SJSA1 (cell line): ENCODE data around the gene RPL41. TPM values are rescaled to one million over a fixed set of nuclear protein-coding genes. Genes with fewer than 3 reads are reported as not detected.
A peak's percentile ranks its signal among the peaks of the same experiment; 100 is the strongest.
"Not testable (repeated sequence)": the region's sequence is repeated elsewhere in the genome, so short reads cannot be mapped to it uniquely, and the experiment has no call there.

Experiments used
- DNase-seq, 2 experiments: peaks; one replicate each; pipeline ENCODE4 v3.0.0-alpha.2; 2015 to 2020; ENCODE audit warnings: low spot score in 2 of 2, low read depth in 1 of 2
- H3K27ac ChIP-seq: fragments of 250-450 bp; sonication (Bioruptor Pico); 2 replicates; pipeline ENCODE4 v1.5.1; 2020; ENCODE audit warnings: mild to moderate bottlenecking, moderate library complexity
- H3K27me3 ChIP-seq: fragments of 250-450 bp; sonication (Bioruptor Pico); replicated peaks from 2 replicates; pipeline ENCODE4 v1.5.1; 2020; ENCODE audit warnings: mild to moderate bottlenecking, moderate library complexity
- H3K36me3 ChIP-seq: fragments of 250-450 bp; sonication (Bioruptor Pico); 2 replicates; pipeline ENCODE4 v1.5.1; 2020; ENCODE audit warnings: mild to moderate bottlenecking
- H3K4me1 ChIP-seq: fragments of 250-450 bp; sonication (Bioruptor Pico); replicated peaks from 2 replicates; pipeline ENCODE4 v1.6.1; 2021; ENCODE audit warnings: mild to moderate bottlenecking
- H3K4me3 ChIP-seq: fragments of 250-450 bp; sonication (Bioruptor Pico); 2 replicates; pipeline ENCODE4 v1.5.1; 2020; ENCODE audit warnings: mild to moderate bottlenecking
- H3K9me3 ChIP-seq: fragments of 250-450 bp; sonication (Bioruptor Pico); replicated peaks from 2 replicates; pipeline ENCODE4 v1.5.1; 2020; ENCODE audit warnings: mild to moderate bottlenecking
- total RNA-seq: library from RNA; depleted of rRNA; stranded (reverse); fragments of >200 nt; shearing (Covaris generic); gene quantifications from 2 replicates; pipeline ENCODE4 v1.2.3, GENCODE V29; 2014; rRNA removed

RPL41 gene
- total RNA-seq = 1,215 and 2,760 TPM in 2 replicates

DNA sequence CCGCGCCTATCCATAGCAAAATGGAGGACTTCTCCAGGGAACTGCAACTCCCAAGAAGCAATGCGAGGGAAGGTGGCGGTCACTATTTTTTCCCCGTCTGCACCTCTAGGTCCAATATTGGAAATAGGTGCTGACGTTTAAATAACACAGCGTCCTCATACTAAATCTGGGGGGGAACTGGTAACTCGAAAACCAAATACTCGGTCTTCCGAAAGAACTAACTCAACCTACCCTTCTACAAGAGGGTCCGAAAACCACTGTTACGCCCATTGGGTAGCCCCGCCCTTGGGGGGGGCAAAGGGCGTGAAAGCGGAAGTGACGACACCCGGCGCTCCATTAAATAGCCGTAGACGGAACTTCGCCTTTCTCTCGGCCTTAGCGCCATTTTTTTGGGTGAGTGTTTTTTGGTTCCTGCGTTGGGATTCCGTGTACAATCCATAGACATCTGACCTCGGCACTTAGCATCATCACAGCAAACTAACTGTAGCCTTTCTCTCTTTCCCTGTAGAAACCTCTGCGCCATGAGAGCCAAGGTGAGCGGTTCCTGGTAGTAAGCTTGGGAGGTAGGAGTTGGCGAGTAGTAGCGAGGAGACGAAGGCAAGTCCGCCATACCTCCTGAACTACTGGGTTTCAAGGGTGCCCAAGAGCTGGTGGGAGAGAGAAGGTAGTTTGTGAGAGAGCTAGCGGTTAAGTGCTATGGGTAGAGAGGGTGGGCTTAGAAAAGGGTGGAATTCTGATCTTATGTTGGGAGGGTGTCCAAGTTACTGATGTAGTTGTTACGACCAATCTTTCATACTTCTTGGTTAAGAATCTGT, at the start of gene RPL41:
Gene RPL41, plus strand, starts transcription at position 367 of the 815 bp plus-strand sequence.
- peak within 1 kb of the TSS; percentile 73 for H3K4me3 ChIP-seq
- peaks cover 60% of the 10 kb centered on the region for H3K36me3 ChIP-seq
- H3K27ac ChIP-seq = peak within 1 kb of the TSS; percentile 83
- H3K4me1 ChIP-seq = peaks cover 20% of the 10 kb centered on the region
- no peaks in the 10 kb centered on the region for H3K9me3 ChIP-seq
- DNase-seq = peak; percentile 91 to 98
- no peaks in the 10 kb centered on the region for H3K27me3 ChIP-seq

DNA sequence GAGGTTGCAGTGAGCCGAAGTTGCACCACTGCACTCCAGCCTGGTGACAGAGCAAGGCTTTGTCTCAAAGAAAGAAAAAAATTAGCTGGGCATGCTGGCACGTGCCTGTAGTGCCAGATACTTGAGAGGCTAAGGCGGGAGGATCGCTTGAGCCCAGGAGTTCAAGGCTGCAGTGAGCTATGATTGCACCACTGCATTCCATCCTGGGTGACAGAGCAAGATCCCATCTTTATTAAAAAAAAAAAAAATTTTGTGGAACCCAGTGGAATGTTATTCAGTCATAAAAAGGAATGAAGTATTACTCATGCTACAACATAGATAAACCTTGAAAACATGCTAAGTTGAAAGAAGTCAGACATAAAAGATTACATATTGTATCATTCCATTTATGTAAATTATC, 44.8 kb upstream of the RPL41 start:
- Histone ChIP-seq H3K27ac (no peak overlapping the region), H3K4me1 (no peaks in the 10 kb centered on the region), H3K36me3 (no peaks in the 10 kb centered on the region), H3K4me3 (no peak overlapping the region), H3K9me3 (no peaks in the 10 kb centered on the region), H3K27me3 (no peaks in the 10 kb centered on the region)
- DNase-seq = no peak

DNA sequence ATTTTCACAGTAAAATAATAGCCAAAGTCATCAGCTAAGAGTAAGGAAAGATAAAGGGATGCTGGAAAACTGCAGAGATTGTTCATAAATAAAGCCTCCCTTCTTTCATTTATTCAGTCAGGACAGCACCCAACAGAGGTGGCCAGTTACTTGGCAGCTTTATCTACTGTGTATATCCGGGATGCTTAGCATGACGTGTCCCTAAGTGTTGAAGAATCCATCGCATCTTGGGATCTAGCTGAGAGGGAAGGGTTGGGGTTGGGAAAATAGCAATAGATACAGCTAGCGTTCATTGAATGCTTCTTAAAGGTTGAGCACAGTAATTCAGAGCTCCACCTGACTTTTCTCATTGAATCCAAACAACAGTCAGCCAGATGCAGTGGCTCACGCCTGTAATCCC, 42.0 kb upstream of the RPL41 start:
- Histone ChIP-seq H3K4me1 (peaks cover 7% of the 10 kb centered on the region), H3K4me3 (no peak overlapping the region), H3K27me3 (no peaks in the 10 kb centered on the region), H3K36me3 (no peaks in the 10 kb centered on the region), H3K9me3 (no peaks in the 10 kb centered on the region), H3K27ac (no peak overlapping the region)
- no peak for DNase-seq

DNA sequence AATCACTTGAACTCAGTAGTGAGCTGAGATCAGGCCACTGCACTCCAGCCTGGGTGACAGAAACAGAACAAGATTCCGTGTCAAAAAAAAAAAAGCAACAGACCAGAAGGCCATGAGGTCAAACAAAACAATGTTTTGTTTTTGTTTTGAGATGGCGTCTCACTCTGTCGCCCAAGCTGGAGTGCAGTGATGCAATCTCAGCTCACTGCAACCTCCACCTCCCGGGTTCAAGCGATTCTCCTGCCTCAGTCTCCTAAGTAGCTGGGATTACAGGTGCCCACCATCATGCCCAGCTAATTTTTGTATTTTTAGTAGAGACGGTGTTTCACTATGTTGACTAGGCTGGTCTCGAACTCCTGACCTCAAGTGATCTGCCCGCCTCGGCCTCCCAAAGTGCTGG, 38.5 kb upstream of the RPL41 start:
- H3K4me3 ChIP-seq, H3K27me3 ChIP-seq, H3K36me3 ChIP-seq, H3K27ac ChIP-seq, H3K9me3 ChIP-seq, DNase-seq: not testable (repeated sequence)
- H3K4me1 ChIP-seq = peaks cover 20% of the 10 kb centered on the region

GRCh38 chr12:56078427-56078826, 38.0 kb upstream of the RPL41 start:
- H3K36me3 ChIP-seq = no peaks in the 10 kb centered on the region
- H3K27ac ChIP-seq = no peak overlapping the region
- H3K27me3 ChIP-seq = peaks cover 6% of the 10 kb centered on the region; the same call in 1 of the 2 replicates
- H3K4me3 ChIP-seq = no peak overlapping the region
- H3K9me3 ChIP-seq = no peaks in the 10 kb centered on the region
- DNase-seq = no peak
- peaks cover 20% of the 10 kb centered on the region for H3K4me1 ChIP-seq

GRCh38 chr12:56078931-56079722, 37.3 kb upstream of the RPL41 start:
- no peak overlapping the region for H3K27ac ChIP-seq
- peak; percentile 87 for DNase-seq

DNA sequence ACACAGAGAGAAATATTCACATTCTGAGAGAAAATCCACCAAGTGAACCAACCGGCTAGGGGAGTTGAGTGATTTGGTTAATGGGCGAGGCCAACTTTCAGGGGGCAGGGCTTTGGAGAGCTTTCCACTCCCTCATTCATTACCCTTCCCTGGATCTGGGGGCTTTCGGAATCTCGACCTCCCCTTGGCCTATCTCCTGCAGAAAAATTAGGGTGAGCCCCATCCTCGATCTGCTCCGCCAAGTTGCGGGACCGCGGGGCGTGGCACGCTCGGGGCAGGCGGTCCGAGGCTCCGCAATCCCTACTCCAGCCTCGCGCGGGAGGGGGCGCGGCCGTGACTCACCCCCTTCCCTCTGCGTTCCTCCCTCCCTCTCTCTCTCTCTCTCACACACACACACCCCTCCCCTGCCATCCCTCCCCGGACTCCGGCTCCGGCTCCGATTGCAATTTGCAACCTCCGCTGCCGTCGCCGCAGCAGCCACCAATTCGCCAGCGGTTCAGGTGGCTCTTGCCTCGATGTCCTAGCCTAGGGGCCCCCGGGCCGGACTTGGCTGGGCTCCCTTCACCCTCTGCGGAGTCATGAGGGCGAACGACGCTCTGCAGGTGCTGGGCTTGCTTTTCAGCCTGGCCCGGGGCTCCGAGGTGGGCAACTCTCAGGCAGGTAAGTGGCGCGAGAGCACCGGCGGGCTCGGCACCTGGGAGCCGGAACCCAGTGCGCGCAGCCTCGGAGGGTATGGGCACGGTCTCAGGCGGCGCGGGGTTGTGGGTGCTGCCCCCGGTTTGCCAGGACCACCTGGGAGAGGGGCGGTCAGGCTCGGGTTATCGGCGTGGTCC, 36.5 kb upstream of the RPL41 start, which contains the start of gene ERBB3:
Gene ERBB3, plus strand, starts transcription at position 443 of the 833 bp plus-strand sequence. Its CDS starts 136 bp downstream, at position 579.
- Histone ChIP-seq H3K36me3 (no peaks in the 10 kb centered on the region), H3K4me1 (peaks cover 20% of the 10 kb centered on the region), H3K27ac (no peak within 1 kb of the TSS), H3K9me3 (no peaks in the 10 kb centered on the region), H3K27me3 (peaks cover 10% of the 10 kb centered on the region; the same call in 1 of the 2 replicates), H3K4me3 (peak within 1 kb of the TSS; percentile 41)
- DNase-seq = peak; percentile 79 to 83

More at GRCh38 chr12:56078931-56079722, 37.3 kb upstream of the RPL41 start:
- H3K4me3 ChIP-seq = peak overlapping the region; percentile 41
- no peaks in the 10 kb centered on the region for H3K9me3 ChIP-seq
- H3K27me3 ChIP-seq = peaks cover 10% of the 10 kb centered on the region; the same call in 1 of the 2 replicates
- peaks cover 20% of the 10 kb centered on the region for H3K4me1 ChIP-seq
- H3K36me3 ChIP-seq = no peaks in the 10 kb centered on the region

DNA sequence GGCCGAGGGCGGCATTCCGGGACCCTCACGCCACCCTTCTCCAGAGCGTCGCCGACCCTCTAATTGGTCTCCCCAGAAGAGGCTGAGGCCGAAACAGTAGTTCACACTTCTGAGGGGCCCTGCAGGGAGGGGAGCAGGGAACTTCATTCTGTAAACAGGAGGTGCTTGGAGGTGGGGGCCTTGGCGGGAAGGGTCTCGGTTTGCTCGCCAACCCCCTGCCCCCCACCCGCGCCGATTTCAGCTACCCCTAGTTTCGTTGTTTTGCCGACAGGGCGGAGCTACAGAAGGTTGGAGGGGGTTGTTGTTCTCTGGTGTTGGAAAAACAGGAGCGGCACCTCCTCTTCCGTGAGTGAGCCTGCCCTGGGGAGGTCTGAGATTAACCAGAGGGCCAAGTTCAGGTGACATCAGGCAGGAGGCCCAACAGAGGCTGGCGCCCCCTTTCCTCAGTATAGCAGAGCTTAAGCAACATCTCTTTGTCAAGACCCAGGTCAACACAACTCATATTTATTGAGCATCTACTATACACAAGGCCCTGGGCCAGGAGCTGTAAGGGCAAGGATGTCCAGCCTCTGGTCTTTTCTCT, 35.8 kb upstream of the RPL41 start:
- Histone ChIP-seq H3K36me3 (no peaks in the 10 kb centered on the region), H3K27me3 (peaks cover 10% of the 10 kb centered on the region; the same call in 1 of the 2 replicates), H3K27ac (no peak overlapping the region), H3K9me3 (no peaks in the 10 kb centered on the region), H3K4me1 (peaks cover 20% of the 10 kb centered on the region), H3K4me3 (peak overlapping the region; percentile 41; the same call in 1 of the 2 replicates)
- DNase-seq = no peak

GRCh38 chr12:56081393-56082347, 34.8 kb upstream of the RPL41 start:
- no peak for DNase-seq
- H3K36me3 ChIP-seq = no peaks in the 10 kb centered on the region
- peaks cover 10% of the 10 kb centered on the region; the same call in 1 of the 2 replicates for H3K27me3 ChIP-seq
- no peak overlapping the region for H3K4me3 ChIP-seq
- H3K9me3 ChIP-seq = no peaks in the 10 kb centered on the region
- H3K27ac ChIP-seq = no peak overlapping the region
- H3K4me1 ChIP-seq = peaks cover 20% of the 10 kb centered on the region

DNA sequence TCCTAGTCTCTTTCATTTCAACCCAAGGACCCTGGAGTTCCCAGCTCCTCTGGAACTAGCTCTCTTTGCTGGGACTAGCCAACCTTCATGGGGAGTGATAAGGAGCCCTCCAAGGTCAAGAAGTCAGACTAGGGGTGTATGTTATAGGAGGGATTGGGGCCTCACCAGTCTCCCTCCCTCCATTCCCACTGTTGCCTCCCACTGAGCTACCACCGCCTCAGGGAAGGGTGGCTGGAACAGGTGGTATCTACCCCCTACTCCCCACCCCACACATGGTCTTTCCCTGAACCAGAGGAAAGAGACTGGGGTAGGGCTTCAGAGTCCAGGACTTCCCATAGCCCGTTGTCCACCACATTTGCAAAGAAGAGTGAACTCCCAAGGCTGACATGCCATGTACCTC, 34.1 kb upstream of the RPL41 start:
- Histone ChIP-seq H3K27me3 (peaks cover 10% of the 10 kb centered on the region; the same call in 1 of the 2 replicates), H3K9me3 (no peaks in the 10 kb centered on the region), H3K36me3 (no peaks in the 10 kb centered on the region), H3K4me3 (no peak overlapping the region), H3K4me1 (peaks cover 20% of the 10 kb centered on the region), H3K27ac (no peak overlapping the region)
- no peak for DNase-seq

DNA sequence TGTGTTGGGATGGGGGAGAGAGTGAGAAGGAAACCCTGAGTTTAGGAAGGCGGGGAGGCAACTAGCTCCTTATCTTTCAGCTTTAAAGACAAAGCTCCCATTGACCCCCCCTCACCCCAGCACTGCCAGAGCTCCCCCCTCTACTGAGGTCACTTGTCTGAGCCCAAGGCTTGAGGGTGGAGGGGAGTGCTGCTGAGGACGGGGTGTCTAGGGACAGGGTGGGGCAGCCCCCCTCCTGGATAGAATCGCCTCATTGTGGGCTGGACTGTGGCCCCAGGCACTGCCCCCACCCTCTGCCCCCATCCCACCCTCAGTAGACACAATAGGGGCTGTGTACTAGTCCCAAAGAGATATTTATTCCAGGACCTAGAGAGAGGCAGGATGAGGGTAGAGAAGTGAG, 33.5 kb upstream of the RPL41 start:
- H3K36me3 ChIP-seq = no peaks in the 10 kb centered on the region
- no peaks in the 10 kb centered on the region for H3K9me3 ChIP-seq
- DNase-seq = no peak
- peaks cover 10% of the 10 kb centered on the region; the same call in 1 of the 2 replicates for H3K27me3 ChIP-seq
- H3K4me1 ChIP-seq = peaks cover 20% of the 10 kb centered on the region
- H3K27ac ChIP-seq = no peak overlapping the region
- H3K4me3 ChIP-seq = no peak overlapping the region

GRCh38 chr12:56084958-56085543, 31.4 kb upstream of the RPL41 start:
- Histone ChIP-seq H3K4me3 (no peak overlapping the region), H3K9me3 (no peaks in the 10 kb centered on the region), H3K27me3 (peaks cover 10% of the 10 kb centered on the region; the same call in 1 of the 2 replicates), H3K27ac (no peak overlapping the region), H3K36me3 (no peaks in the 10 kb centered on the region), H3K4me1 (peaks cover 6% of the 10 kb centered on the region)
- no peak for DNase-seq
